ENCODE measurements around the gene MAPK12.

DNA sequence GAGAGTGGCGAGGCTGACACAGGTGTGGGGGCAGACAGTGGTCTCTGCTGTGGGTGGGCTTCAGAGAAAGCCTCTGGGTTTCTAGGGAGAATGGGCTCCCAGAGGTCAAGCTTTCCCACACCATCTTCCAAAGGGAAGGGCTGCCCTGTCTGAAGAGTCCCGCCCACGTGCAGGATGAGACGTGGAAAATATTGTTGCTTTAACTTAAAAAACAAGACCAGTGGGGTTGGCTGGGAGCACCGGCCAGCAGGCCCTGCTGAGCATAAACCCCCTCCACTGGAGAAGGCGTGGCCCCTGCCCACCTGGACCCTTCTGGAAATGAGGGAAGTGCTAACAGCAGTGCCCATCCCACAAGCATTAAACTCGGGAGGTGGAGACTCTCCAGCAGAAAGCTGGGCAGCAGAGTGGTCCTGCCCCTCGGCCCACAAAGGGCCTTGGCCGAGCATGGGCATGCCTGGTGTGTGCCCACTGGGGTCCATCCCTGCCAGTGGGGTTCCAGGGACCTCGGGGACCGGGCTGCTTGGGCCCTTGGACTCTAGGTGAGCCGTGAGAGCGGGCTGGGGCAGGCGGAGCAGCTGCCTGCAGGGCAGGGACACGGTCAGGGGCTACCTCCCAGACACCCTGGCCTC, 45.3 kb downstream of the MAPK12 start:
- TF ChIP-seq, protein P1, sequence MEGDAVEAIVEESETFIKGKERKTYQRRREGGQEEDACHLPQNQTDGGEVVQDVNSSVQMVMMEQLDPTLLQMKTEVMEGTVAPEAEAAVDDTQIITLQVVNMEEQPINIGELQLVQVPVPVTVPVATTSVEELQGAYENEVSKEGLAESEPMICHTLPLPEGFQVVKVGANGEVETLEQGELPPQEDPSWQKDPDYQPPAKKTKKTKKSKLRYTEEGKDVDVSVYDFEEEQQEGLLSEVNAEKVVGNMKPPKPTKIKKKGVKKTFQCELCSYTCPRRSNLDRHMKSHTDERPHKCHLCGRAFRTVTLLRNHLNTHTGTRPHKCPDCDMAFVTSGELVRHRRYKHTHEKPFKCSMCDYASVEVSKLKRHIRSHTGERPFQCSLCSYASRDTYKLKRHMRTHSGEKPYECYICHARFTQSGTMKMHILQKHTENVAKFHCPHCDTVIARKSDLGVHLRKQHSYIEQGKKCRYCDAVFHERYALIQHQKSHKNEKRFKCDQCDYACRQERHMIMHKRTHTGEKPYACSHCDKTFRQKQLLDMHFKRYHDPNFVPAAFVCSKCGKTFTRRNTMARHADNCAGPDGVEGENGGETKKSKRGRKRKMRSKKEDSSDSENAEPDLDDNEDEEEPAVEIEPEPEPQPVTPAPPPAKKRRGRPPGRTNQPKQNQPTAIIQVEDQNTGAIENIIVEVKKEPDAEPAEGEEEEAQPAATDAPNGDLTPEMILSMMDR (IDR thresholded peaks at IDR 0.05), result no peak
- TF ChIP-seq POLR2A (IDR thresholded peaks at IDR 0.05), result no peak
